SU-DHL-6 (cell line): Measurements from ENCODE around the gene RPL27A.
A peak's percentile ranks its signal among the peaks of the same experiment; 100 is the strongest.

Source experiments
- H2AFZ ChIP-seq: fragments of 200-600 bp; sonication (generic); 2 replicates; pipeline ENCODE4 v1.6.1; 2014; ENCODE audit warnings: low read depth, mild to moderate bottlenecking, moderate library complexity, mixed read lengths, antibody characterized with exemption, low read length; ENCODE audit not compliant: severe bottlenecking
- H3F3A ChIP-seq: fragments of 200-600 bp; shearing (Covaris generic); 2 replicates; pipeline ENCODE4 v1.6.0; 2016; ENCODE audit warnings: antibody characterized with exemption, mild to moderate bottlenecking; ENCODE audit not compliant: insufficient read depth
- H3K27ac ChIP-seq: fragments of 200-600 bp; sonication (generic); 2 replicates; pipeline ENCODE4 v1.5.1; 2016; ENCODE audit warnings: low read depth, mild to moderate bottlenecking, low read length, moderate library complexity, mixed read lengths
- H3K27me3 ChIP-seq: fragments of 200-600 bp; sonication (generic), shearing (Covaris generic); 2 replicates; pipeline ENCODE4 v1.6.0; 2014; ENCODE audit warnings: mild to moderate bottlenecking, low read length
- H3K36me3 ChIP-seq: fragments of 200-600 bp; sonication (generic); 2 replicates; pipeline ENCODE4 v1.6.1; 2014; ENCODE audit warnings: mild to moderate bottlenecking, low read length, mixed read lengths
- H3K4me2 ChIP-seq: fragments of 300-600, 200-600 bp; shearing (Covaris generic), sonication (generic); 2 replicates; pipeline ENCODE4 v1.6.0; 2014; ENCODE audit warnings: low read length, low read depth, mild to moderate bottlenecking; ENCODE audit not compliant: poor library complexity, severe bottlenecking
- H3K4me3 ChIP-seq: fragments of 200-600 bp; sonication (generic); 2 replicates; pipeline ENCODE4 v1.5.1; 2014; ENCODE audit warnings: antibody characterized with exemption, low read length, mild to moderate bottlenecking, mixed read lengths; ENCODE audit not compliant: insufficient read depth, poor library complexity, severe bottlenecking
- H3K79me2 ChIP-seq: fragments of 200-600 bp; sonication (generic); 2 replicates; pipeline ENCODE4 v1.6.1; 2014; ENCODE audit warnings: mild to moderate bottlenecking, low read length, moderate library complexity; ENCODE audit not compliant: insufficient read depth
- H3K9ac ChIP-seq: fragments of 200-600 bp; sonication (generic); 2 replicates; pipeline ENCODE4 v1.7.0; 2014; ENCODE audit warnings: mild to moderate bottlenecking, low read length
- H3K9me2 ChIP-seq: fragments of 200-600 bp; sonication (generic); replicated peaks from 2 replicates; pipeline ENCODE4 v1.6.1; 2014; ENCODE audit warnings: low read length; ENCODE audit not compliant: insufficient read depth
- H3K9me3 ChIP-seq: fragments of 200-600 bp; sonication (generic); 2 replicates; pipeline ENCODE4 v1.6.1; 2014; ENCODE audit warnings: low read length, mixed read lengths; ENCODE audit not compliant: insufficient read depth
- H4K20me1 ChIP-seq: fragments of 200-600 bp; sonication (generic); 2 replicates; pipeline ENCODE4 v1.6.1; 2014; ENCODE audit warnings: low read depth, mild to moderate bottlenecking, antibody characterized with exemption, low read length, moderate library complexity, mixed read lengths
- EZH2phosphoT487 ChIP-seq: fragments of 200-600 bp; sonication (generic), shearing (Covaris generic); conservative IDR thresholded peaks from 2 replicates; pipeline ENCODE4 v1.6.1; 2018; ENCODE audit warnings: mild to moderate bottlenecking, antibody characterized with exemption, low read length, moderate library complexity, mixed read lengths
- TF ChIP-seq, protein P1 (sequence below): fragments of 200-600 bp; sonication (generic); IDR thresholded peaks from one replicate; pipeline ENCODE4 v1.5.1; 2017; ENCODE audit warnings: antibody characterized with exemption, mild to moderate bottlenecking, low read length, moderate library complexity; ENCODE audit not compliant: insufficient read depth, poor library complexity, severe bottlenecking

The RPL27A gene

GRCh38 chr11:8690374-8691342 lies 8.1 kb downstream of the RPL27A start:
- Histone ChIP-seq H3K9me2 (no peaks in the 10 kb centered on the region), H3K9me3 (no peaks in the 10 kb centered on the region), H3F3A (peaks cover 46% of the 10 kb centered on the region), H3K4me3 (no peak overlapping the region), H3K4me2 (peak overlapping the region; percentile 62), H3K27me3 (no peaks in the 10 kb centered on the region), H3K27ac (no peak overlapping the region), H2AFZ (no peak overlapping the region), H3K9ac (peak overlapping the region; percentile 96; the same call in 1 of the 2 replicates), H3K36me3 (peaks cover 15% of the 10 kb centered on the region), H4K20me1 (no peaks in the 10 kb centered on the region), H3K79me2 (peaks cover 27% of the 10 kb centered on the region; the same call in 1 of the 2 replicates)
- TF ChIP-seq, protein P1, sequence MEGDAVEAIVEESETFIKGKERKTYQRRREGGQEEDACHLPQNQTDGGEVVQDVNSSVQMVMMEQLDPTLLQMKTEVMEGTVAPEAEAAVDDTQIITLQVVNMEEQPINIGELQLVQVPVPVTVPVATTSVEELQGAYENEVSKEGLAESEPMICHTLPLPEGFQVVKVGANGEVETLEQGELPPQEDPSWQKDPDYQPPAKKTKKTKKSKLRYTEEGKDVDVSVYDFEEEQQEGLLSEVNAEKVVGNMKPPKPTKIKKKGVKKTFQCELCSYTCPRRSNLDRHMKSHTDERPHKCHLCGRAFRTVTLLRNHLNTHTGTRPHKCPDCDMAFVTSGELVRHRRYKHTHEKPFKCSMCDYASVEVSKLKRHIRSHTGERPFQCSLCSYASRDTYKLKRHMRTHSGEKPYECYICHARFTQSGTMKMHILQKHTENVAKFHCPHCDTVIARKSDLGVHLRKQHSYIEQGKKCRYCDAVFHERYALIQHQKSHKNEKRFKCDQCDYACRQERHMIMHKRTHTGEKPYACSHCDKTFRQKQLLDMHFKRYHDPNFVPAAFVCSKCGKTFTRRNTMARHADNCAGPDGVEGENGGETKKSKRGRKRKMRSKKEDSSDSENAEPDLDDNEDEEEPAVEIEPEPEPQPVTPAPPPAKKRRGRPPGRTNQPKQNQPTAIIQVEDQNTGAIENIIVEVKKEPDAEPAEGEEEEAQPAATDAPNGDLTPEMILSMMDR = no peak
- no peak for TF ChIP-seq EZH2phosphoT487

DNA sequence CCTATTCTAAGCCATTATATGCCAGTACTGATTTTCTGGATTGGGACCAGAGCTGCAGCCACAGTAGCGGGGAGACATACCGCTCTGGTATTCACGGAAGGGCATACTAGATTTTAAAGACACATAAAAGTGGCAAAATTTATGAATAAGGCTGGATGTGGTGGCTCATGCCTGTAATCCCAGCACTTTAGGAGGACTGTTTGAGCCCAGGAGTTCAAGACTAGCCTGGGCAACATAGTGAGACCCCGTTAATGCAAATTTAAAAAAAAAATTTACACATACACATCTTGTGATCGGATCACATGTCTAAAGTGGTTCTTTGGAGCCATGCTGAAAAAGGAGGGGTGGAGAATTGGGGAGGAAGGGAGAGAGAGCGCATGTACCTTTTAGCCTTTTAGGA lies 9.0 kb downstream of the RPL27A start:
- no peak overlapping the region for H3K9ac ChIP-seq
- peaks cover 26% of the 10 kb centered on the region; the same call in 1 of the 2 replicates for H3K79me2 ChIP-seq
- H3F3A ChIP-seq = peaks cover 36% of the 10 kb centered on the region
- H4K20me1 ChIP-seq = no peaks in the 10 kb centered on the region
- no peaks in the 10 kb centered on the region for H3K9me2 ChIP-seq
- peaks cover 9% of the 10 kb centered on the region for H3K36me3 ChIP-seq
- H2AFZ ChIP-seq = no peak overlapping the region
- TF ChIP-seq, protein P1 = no peak
- TF ChIP-seq EZH2phosphoT487 = no peak
- no peaks in the 10 kb centered on the region for H3K9me3 ChIP-seq
- no peak overlapping the region for H3K27ac ChIP-seq
- H3K27me3 ChIP-seq = no peaks in the 10 kb centered on the region
- no peak overlapping the region for H3K4me2 ChIP-seq
- H3K4me3 ChIP-seq = no peak overlapping the region

GRCh38 chr11:8692417-8692816 lies 9.8 kb downstream of the RPL27A start:
- Histone ChIP-seq H3F3A (peaks cover 28% of the 10 kb centered on the region), H2AFZ (no peak overlapping the region), H3K27me3 (no peaks in the 10 kb centered on the region), H3K27ac (no peak overlapping the region), H3K4me3 (no peak overlapping the region), H3K9me3 (no peaks in the 10 kb centered on the region), H3K9me2 (no peaks in the 10 kb centered on the region), H3K9ac (no peak overlapping the region), H3K36me3 (peaks cover 3% of the 10 kb centered on the region; the same call in 1 of the 2 replicates), H3K4me2 (no peak overlapping the region), H3K79me2 (peaks cover 26% of the 10 kb centered on the region; the same call in 1 of the 2 replicates), H4K20me1 (no peaks in the 10 kb centered on the region)
- no peak for TF ChIP-seq EZH2phosphoT487
- TF ChIP-seq, protein P1 = no peak
